NCI-H774 (cell line): ENCODE measurements around the gene SPRR1A.
"Not testable (repeated sequence)": the region's sequence is repeated elsewhere in the genome, so short reads cannot be mapped to it uniquely, and the experiment has no call there.

ENCODE experiments used
- DNase-seq: peaks from one replicate; lab custom pipeline; 2025; lab: John Stamatoyannopoulos, UW

SPRR1A gene

DNA sequence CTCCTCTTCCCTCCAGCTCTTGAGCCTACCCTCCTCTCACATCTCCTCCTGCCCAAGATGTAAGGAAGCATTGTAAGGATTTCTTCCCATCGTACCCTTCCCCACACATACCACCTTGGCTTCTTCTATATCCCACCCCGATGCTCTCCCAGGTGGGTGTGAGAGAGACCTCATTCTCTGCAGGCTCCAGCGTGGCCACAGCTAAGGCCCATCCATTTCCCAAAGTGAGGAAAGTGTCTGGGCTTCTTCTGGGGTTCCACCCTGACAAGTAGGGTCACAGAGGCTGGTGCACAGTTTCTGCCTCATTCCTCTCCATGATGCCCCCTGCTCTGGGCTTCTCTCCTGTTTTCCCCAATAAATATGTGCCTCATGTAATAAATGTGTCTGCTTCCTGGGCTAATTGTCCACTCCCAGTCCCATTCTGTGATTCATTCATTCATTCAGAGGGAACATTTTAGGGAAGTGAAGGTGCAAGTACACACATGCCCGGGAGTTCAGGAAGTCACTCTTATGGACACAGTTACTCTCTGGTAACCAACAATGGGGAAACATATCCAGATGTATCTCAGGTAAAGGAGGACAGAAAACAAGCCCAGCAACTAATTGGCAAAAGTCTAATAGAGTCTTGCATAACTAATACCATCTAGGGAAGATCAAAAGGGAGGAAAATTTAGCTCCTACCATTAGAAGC, 11.5 kb upstream of the SPRR1A start:
- DNase-seq = no peak

DNA sequence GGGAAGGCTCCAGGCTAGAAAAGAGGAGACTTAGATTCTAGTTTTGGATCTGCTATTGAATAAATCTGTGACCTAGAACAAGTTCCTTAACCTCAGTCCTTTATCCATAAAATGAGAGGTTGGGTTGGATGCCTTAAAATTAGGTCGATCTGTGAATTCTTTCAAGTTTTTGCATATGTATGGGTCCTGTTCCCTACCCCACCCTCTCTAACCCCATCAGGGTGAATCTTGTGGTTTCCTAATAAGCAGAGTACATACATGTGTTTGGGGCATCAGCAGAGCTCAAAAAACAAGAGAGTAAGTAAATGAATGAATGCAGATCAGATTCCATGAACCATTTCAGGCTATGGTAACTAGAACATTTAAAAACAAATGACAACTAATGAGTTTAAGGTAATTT, 7.2 kb upstream of the SPRR1A start:
- DNase-seq = no peak

DNA sequence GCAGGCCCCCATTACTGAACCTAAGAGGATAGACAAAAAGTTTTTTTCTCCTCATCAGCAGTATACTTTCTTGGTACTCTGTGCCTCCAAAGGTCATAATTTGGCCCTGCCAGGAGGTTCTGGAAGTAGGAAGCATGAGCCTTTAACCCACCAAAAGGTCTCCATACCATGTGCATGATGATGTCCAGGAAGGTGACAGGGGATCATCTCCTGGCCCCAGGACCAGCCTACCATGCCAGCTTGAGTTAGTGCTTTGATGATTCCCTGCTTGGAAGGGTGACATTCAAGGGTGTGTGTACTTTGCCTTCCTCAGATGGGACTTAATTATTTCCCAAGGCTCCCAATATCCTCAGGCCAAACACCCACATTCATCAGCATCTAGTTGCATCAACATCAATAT, 6.3 kb upstream of the SPRR1A start:
- no peak for DNase-seq

DNA sequence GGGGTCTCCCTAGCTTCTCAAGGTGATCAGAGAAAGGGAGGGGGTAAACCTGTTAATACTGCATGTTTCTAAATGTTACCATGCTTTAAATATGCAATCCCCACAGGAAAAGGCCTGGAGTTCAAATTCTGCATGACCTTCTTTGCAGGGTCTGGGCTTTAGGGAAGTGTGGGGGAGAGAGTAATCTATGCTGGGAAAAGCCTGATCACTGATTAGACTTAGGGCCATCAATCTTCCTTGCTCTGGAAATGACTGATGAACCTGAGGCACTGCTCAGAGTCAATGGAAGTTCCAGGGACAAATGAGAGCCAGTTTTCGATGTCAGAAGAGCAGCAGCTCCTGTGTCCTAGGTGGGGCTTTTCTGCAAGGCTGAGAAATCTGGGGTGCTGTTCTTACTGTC, 3.2 kb upstream of the SPRR1A start:
- DNase-seq = no peak

DNA sequence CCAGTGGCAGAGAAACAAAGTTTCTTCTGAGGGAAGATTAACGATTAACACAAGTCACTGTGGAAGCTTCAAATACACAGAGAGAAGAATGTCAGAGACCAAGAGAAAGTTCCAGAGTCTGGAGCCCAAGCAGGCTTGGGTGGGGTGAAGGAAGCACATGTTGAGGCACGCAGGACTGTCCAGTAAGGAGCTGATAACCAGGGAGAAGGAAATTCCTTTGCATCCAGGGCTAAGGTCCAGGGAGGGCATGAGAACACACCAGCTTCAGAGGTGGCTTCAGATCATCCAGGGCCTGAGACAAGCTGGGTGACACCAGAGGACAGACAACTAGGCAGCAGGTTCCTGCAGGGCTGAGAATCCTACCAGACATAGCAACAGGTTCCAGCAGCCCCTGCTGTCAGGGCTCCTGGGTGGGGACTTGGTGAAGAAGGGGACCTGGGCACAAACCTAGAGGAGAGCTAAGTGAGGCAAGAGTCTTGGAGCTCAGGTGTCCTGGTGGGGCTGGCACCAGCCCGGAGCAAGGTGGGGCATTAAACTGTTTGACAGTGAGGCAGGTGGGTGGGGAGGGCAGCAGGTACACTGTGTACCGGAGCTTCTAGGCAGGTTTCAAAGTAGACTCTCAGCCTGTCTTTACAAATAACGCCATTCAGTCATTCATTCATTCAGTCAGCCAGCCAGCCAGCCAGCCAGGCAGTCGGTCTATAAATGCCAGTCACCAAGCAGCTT, 2.6 kb upstream of the SPRR1A start:
- DNase-seq = no peak

DNA sequence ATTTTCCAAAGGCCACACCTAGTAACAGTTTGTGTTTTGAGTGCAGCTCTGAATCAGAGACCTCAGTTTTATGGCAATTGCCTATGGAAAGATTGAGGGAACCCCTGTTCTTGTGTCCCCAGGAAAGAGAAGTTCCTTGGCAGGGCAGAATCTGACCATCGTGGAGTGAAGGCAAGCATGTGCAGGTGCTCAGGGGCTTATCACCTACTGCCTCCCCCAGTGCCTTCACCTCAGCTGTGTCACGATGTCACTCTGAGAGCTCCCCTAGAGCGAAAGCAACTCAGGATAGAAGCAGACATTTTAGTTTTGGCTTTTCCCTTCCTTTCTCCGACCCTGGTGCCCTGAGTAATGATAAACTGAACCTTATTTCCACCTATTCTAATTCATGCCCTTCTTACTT, 1.8 kb upstream of the SPRR1A start:
- DNase-seq = no peak

DNA sequence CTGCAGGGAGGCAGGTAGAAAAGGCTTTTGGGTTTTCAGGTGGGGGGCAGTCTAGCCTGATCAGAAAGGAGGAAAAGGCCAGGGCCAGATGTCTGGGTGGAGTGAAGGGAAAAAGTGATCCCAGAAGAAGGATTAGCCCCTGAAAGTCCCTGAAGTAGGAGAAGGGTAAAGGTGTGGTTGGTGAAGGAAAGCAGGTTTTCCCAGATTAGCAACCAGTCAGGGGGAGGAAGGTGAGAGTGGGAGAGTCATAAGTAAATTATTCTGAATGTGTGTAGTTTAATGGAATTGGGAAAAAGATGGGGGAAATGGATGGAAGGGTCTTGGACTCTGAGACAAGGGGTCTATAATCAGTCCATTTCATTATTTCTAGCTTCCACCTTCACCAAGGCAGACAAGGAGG, 647 bp upstream of the SPRR1A start:
- no peak for DNase-seq

DNA sequence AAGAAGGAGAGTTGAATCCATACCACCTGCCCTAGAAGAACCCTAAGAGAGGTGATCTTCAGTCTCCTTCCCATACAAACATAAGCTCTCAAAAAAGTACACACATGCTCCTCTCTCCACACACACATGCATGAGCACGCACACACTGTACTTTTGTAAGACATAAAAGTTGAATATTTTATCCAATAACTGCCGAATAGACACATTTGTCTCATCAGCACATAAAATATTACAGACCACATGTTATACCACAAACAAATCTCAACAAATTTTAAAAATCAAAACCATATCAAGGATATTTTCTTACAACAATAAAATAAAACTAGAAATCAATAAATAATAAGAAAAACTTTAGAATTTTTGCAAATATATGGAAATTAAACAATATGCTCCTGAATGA, 2.7 kb downstream of the SPRR1A start:
- no peak for DNase-seq

DNA sequence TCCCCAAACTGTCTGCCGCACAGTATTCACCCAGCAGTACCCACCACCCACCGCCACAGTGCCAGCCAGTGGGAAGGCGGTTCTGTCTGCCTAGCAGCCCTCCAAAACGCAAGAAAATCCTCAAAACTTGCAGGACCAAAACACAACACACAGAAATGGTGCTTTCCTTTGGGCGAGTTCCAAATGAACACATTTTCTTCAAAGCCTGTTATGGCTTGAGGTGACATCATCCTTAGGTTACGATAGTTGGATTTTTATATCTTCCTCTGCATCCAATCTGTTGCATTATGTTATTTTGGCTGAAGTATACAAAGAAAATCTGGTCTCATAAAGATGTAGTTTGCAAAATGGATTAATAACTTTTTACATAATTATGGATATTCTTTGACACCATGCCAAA, 9.3 kb downstream of the SPRR1A start:
- DNase-seq = no peak

DNA sequence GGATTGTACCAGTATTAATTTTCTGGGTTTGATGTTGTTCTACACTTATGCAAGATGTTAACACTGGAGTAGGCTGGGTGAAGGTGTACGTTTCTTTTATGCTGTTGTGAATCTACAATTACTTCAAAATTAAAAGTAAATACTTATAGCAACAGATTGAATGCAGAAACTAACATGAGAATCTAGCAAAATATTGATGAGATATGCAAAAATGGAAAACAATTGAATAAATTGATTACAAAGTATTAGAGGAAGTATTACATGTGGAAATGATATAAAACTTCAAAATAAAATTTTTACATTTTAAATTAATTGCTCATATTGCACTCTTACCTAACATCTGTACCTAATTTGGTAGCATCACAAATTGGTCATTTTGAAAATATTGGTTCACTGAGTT, 12.0 kb downstream of the SPRR1A start:
- no peak for DNase-seq

DNA sequence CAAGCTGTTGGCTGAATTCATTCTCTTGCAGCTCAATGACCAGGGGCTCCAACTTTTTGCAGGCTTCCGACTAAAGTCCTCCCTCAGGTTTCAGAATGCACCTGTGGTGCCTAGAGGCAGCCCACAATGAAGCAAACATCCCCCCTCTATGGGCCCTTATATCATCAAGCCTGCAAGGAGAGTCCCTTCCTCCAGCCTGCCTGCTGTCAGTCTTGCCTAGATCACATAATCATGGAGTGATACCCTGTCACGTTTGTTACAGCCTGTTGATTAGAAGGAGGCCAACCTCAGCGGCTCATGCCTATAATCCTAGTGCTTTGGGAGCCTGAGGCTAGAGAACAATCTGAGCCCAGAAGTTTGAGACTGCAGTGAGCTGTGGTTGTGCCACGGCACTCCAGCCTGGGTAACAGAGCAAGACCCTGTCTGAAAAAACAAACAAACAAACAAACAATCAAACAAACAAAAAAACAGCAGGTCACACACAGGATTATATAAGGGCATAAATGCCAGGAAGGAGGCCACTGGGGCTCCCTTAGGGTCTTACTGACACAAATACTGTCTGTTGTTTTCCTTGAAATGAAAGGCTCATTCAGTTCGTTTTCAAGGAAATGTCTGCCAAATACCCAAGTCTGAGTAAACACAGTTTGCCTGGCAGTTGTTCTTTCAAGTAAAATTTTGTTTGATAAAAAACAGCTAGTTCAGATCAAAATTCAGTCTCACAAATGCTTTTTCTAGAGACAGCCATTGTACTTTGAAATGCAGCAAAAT, 12.9 kb downstream of the SPRR1A start:
- DNase-seq = no peak

DNA sequence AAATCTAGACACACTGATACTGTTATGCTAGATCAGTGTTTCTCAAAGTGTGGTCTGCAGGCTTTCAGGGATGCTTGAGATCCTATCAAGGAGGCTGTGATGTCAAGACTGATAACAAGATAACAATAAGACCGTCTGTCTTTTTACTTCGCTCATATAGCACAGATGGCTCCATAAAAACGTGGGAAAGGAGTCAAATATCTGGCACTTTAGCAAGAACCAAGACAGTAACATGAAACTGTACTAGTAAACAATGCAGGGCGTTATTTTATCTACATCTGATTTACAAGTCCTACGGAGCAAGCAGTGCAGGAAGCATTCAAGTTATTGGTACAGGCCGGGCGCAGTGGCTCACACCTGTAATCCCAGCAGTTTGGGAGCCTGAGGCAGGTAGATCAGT, 14.0 kb downstream of the SPRR1A start:
- no peak for DNase-seq

DNA sequence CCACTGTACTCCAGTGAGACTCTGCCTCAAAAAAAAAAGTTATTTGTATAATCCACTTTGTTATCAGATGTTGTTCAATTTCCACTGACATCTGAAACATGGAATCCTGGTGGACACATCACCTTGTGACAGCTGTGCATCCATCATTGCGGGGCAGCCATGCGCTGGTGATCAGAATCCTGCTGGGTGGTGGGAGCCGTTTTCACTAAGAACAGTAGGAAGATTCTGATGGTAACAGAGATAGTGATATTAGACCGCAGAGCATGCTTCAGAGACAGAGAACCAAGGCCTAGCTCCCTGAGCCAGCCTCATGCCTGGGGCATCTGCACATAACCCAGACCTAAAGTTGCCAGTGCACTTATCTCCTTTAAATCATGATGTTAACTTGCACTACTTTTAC, 14.6 kb downstream of the SPRR1A start:
- no peak for DNase-seq

DNA sequence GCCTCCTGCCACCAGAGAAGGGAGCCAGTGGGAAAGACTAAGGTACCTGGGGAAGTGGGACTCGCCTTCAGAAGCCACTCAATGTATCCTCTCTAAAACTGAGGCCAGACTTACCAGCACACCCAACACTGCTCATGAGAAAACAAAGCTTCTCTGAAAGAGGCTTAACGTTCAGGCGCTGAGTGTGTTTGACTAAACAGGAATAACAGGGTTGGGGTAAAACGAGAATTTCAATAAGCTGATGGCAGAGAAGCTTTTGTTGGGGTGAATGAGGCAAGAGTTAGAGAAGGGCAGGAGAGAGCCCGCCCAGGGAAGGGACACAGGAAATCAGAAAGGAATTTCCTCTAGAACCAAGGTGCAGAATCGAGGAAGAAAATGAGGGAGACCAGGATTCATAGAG, 15.9 kb downstream of the SPRR1A start:
- DNase-seq = no peak

DNA sequence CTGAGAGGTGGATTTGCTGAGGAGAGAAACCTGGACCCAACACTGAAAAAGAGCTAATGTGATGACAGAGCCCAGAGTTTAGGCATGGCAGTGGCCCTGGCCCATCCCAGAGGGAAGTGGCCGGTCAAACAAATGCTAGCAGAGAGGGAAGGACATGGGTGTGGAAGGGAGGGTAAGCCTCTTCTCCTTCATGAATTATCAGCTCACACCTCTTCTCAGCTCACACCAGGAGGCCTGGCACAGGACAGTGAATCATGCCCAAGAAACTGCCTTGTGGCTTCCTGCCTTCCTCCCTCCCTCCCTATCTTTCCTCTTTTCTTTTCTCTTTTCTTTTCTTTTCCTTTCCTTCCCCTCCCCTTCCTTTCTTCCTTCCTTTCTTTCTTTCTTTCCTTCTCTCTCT, 16.4 kb downstream of the SPRR1A start:
- no peak for DNase-seq

DNA sequence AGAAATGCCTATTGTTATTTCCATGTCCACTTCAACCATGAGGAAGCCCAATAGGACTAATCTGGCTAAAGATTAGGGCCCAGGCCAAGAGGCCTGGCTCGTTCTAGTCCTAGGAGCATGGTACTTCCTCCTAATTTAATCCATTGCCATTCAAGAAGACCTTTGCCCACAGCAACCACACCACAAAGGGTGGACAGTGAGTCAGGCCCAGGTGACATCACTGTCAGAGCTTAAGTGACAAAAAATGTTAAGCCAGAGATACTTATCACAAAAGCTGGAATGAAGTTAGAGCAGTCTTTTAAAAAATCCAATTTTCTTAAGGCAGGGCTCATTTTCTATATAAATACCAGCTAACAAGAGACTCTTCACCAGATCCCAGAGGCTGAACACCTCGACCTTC, 17.5 kb downstream of the SPRR1A start, which contains the start of gene SPRR3:
SPRR3 (plus strand) TSS at position 368 of the 400 bp plus-strand sequence. CDS start 1,272 bp downstream, outside the sequence.
- DNase-seq = no peak

DNA sequence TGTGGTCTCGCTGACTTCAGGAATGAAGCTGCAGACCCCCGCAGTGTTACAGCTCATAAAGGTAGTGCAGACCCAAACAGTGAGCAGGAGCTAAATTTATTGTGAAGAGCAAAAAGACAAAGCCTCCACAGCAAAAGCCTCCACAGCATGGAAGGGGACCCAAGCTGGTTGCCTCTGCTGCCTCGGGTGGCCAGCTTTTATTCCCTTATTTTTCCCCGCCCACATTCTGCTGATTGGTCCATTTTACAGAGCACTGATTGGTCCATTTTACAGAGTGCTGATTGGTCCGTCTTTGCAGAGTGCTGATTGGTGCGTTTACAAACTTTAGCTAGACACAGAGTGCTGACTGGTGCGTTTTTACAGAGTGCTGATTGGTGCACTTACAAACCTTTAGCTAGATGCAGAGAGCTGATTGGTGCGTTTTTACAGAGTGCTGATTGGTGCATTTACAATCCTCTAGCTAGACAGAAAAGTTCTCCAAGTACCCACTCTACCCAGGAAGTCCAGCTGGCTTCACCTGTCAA, 27.4 kb downstream of the SPRR1A start:
- not testable (repeated sequence) for DNase-seq

DNA sequence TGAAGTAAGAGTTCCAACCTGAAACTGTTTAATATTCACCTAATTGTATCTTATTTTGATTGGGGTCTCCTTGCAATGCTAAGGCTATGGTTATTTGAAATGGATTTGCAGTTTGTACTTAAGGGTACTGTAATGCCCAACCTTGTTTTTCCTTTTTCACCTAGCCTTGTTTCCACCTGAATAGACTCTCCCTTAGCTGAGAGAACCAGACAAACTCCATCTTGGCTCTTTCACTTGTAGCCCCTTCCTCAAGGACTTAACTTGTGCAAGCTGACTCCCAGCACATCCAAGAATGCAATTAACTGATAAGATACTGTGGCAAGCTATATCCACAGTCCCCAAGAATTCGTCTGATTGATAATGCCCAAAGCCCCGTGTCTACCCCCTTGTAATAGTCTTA, 37.9 kb downstream of the SPRR1A start:
- DNase-seq = not testable (repeated sequence)

DNA sequence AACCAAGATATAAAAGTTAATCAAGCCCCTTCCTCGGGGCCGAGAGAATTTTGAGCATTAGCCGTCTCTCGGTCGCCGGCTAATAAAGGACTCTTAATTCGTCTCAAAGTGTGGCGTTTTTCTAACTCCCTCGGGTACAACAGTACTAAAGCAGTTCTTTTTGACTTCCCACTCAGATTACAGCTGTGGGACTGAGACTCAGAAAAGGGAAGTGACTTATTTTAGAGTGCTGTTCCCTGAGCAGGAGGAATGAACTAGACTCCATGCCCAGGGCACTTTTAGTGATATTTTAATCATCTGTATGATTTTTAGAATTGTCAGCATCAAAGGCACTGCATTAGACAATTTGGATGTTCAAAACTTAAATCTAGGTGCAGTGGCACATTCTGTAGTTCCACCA, 38.5 kb downstream of the SPRR1A start:
- not testable (repeated sequence) for DNase-seq

DNA sequence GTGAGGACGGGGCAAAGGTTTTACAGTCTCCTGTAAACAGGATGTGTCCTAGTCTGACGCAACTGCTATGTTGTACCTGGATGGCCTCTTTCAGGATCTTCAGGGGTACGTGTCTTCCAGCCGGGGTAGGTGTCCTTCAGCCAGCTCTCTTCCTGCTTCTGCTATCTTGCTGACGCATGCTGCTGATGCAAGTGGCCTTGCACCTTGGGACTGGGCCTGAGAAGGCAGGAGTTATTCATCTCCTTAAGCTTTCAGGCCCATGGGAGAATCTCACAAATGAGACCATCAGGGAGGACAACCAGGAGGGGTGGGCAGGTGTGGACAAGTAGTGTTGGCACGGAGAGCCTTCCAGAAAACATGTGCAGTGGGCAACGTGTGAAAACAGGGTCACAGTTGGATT, 39.2 kb downstream of the SPRR1A start:
- no peak for DNase-seq

DNA sequence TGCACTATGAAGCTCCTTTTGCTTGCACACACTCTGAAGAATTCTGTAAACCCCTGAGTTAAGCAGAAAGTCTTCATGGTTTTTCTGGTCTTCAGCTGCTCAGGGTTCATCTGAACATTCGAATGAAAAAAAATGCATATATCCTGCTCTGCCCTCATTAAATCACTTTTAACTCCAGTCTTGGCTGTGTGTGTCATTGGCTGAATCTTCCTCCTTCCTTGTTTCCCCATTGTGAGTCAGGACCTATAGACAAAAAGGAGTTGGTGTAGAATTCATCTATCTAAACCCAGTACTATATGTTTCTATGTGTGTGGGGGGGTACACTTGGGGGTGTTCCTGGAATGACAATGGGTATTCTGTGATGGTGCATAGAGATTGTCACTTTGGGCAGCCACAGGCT, 40.5 kb downstream of the SPRR1A start:
- no peak for DNase-seq

DNA sequence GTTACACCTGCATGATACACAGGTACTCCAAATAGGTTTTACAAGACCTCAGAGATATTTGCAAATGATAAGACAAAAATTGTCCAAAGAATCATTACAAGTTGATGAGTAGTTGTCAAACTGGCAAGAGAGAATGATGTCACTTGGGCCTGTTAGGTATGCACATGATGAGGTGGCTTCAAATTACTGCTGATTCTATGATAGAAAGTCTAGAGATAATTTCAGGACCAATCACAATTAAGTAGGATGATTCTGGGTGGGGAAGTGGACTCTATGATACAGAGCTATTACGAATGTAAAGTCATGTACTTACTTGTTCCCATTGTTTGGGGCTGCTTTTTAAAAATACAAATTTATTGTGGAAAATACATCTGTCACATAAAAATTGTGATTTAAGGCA, 41.9 kb downstream of the SPRR1A start:
- DNase-seq = no peak

DNA sequence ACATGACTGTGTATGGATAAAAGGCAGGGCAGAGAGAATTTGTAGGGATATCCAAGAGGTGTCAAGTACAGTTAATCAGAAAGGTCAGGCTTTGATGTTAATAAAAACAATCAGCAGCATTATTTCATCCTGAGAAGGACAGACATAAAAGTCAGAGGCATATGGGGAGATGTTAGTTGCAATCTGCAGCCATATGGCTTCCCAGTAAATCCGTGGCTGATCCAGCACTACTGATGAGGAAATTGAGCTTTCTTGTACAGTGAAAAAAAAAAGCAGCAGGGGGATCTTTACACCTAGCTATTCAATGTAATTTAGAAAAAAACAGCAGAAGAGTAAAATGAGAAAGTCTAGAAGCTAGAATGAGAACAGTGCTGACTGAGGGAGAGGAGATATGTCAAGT, 44.9 kb downstream of the SPRR1A start:
- DNase-seq = no peak
